GM12874 (cell line): ENCODE results near the gene PTPRG.

Experiments used
- CTCF ChIP-seq: IDR thresholded peaks from 2 replicates; pipeline ENCODE4 v1.5.1; 2011; ENCODE audit warnings: low read depth, mild to moderate bottlenecking, control low read depth, low read length, moderate library complexity; ENCODE audit not compliant: insufficient read depth

PTPRG gene

GRCh38 chr3:62095080-62095479, 533.7 kb downstream of the PTPRG start:
- TF ChIP-seq CTCF: no peak

DNA sequence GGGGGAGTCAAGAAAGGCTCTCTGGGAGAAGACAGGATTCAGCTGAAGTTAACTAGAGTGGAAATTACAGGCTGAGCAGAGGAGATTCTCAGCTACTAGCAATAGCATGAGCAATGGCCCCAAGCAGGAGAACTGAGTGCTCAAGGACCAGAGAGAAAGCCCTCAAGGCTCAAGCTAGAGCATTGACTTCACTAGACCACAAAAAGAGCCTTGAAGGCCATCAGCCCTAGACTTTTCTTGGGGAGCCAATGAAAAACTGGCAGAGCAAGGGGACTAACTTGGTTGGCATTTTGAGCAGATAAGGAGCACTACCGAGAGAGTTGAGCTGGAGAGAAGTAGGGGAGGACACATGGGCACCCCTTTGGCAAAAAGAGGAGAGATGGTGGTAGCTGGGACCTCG, 534.4 kb downstream of the PTPRG start:
- no peak for TF ChIP-seq CTCF

GRCh38 chr3:62096521-62096920, 535.1 kb downstream of the PTPRG start:
- TF ChIP-seq CTCF: no peak

- TF ChIP-seq CTCF: no peak
Measured at GRCh38 chr3:62097121-62097520, 535.8 kb downstream of the PTPRG start.

- TF ChIP-seq CTCF: no peak
Measured at GRCh38 chr3:62098646-62099365, 537.4 kb downstream of the PTPRG start.

DNA sequence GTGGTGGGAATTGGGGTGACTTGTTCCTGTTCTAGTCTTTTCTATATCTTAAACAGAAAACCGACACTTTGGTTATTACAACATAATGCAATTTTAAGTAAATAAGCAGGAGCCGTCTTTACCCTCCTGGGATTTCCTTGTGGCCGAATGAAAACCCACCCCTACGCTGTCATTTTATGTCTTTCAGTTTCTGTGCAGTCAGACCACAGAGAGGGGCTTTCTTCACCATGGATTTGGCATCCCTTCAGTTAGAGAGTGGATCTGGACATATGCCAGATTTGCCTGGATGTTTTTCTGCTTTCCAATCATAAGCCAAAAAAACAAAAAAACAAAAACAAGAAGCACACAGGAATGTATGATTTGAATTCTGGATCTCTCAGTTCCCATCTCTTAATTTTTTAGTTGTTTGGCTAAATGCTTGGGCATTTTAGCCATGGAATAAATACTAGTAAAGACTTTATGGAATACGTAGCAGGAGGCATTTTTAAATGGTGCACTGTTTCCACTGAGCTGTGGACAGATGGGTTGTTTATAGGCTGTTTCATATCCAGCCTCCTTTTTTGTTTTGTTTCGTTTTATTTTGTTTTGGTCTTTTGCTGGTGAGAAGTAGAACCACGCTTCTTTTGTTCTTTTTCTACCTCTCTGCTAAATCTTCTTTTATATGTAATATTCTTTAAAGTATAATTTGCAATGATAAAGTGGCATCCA, 539.1 kb downstream of the PTPRG start:
- no peak for TF ChIP-seq CTCF

DNA sequence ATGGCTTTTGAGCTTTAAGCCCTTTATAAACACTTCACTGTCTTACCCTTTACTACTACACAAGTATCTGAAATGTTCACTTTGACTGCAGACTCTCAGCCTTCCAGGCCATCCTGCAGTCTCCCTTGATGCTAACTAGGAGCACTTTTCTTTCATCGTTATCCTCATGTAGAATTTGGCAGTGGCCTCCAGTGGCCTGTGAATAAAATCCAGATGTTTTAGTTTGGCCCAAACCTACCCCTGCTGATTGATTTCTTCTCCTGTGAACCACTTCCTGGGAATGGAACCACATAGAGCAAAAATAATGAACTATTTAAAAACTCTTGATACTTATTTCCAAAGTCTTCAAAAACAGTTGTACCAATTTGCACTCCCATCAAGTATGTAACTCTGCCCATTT, 540.1 kb downstream of the PTPRG start:
- no peak for TF ChIP-seq CTCF
